Neural progenitor cell (in vitro differentiated cells): ENCODE measurements around the gene PYCR2.
"Not testable (repeated sequence)": the region's sequence is repeated elsewhere in the genome, so short reads cannot be mapped to it uniquely, and the experiment has no call there.

Experiments
- EZH2 ChIP-seq: fragments of 200-600 bp; sonication (generic); IDR thresholded peaks from 2 replicates; pipeline ENCODE4 v1.6.1; 2017; ENCODE audit warnings: antibody characterized with exemption, mild to moderate bottlenecking, moderate library complexity
- EZH2phosphoT487 ChIP-seq: fragments of 200-600 bp; sonication (generic); IDR thresholded peaks from 2 replicates; pipeline ENCODE4 v1.6.1; 2017; ENCODE audit warnings: antibody characterized with exemption
- TF ChIP-seq, protein P1 (sequence below): fragments of 200-600 bp; sonication (generic); IDR thresholded peaks from 2 replicates; pipeline ENCODE4 v1.5.1; 2017; ENCODE audit warnings: antibody characterized with exemption, mild to moderate bottlenecking

DNA sequence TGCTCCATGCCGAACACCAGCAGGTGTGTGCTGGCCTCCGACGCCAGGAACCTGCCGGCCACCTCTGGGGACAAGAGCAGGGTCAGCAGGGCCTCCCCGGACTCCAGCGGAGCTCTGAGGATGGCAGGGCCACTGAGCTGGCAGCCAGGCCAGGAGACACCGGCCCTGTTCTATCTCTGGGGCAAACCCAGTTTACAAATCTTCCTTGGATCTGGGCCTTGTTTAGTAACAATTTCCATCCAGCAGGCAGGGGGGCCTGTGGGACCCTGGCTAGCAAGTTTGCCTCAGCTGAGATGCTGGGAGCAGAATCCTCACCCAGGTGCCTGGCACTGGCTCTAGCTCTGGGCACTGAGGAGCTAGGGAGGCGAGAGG lies 15.9 kb upstream of the PYCR2 start:
- TF ChIP-seq, protein P1, sequence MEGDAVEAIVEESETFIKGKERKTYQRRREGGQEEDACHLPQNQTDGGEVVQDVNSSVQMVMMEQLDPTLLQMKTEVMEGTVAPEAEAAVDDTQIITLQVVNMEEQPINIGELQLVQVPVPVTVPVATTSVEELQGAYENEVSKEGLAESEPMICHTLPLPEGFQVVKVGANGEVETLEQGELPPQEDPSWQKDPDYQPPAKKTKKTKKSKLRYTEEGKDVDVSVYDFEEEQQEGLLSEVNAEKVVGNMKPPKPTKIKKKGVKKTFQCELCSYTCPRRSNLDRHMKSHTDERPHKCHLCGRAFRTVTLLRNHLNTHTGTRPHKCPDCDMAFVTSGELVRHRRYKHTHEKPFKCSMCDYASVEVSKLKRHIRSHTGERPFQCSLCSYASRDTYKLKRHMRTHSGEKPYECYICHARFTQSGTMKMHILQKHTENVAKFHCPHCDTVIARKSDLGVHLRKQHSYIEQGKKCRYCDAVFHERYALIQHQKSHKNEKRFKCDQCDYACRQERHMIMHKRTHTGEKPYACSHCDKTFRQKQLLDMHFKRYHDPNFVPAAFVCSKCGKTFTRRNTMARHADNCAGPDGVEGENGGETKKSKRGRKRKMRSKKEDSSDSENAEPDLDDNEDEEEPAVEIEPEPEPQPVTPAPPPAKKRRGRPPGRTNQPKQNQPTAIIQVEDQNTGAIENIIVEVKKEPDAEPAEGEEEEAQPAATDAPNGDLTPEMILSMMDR: not testable (repeated sequence)
- not testable (repeated sequence) for TF ChIP-seq EZH2, EZH2phosphoT487
